ENCODE data around the gene NLRP12.

DNA sequence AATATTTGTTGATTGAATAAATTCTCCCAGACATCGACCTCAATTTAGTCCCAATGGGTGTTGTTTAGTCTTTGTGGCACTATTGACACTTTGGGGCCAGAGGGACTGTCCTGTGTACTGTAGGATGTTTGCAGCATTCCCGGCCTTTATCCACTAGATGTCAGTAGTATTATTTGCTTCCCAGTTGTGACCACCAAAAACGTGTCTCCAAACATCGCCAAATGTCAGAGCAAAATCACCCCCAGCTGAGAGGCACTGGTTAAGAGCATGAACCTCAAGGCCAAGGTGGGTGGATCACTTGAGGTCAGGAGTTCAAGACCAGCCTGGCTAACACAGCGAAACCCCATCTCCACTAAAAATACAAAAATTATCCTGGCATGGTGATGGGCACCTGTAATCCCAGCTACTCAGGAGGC, 15.4 kb downstream of the NLRP12 start:
- TF ChIP-seq POLR2AphosphoS5 (IDR thresholded peaks at IDR 0.05; ENCODE audit: borderline replicate concordance, low read depth, low read length): no peak
- TF ChIP-seq EZH2 (IDR thresholded peaks at IDR 0.05): no peak
- TF ChIP-seq FOXP2 (optimal IDR thresholded peaks at IDR 0.05; ENCODE audit: control extremely low read depth, extremely low read length, insufficient read depth): no peak

Data from SK-N-MC (cell line).